H1 (cell line): ENCODE data around the gene FAM131A. TPM values are rescaled to one million over a fixed set of nuclear protein-coding genes. Genes with fewer than 3 reads are reported as not detected.

Source experiments
- CHD7 ChIP-seq: fragments of 300-600 bp; sonication (generic); IDR thresholded peaks from 2 replicates; pipeline ENCODE4 v1.7.1; 2012; ENCODE audit warnings: low read length, moderate library complexity, mild to moderate bottlenecking, inconsistent platforms; ENCODE audit not compliant: insufficient replicate concordance
- CREB1 ChIP-seq: IDR thresholded peaks from 2 replicates; pipeline ENCODE4 v1.6.1; 2012; ENCODE audit warnings: inconsistent platforms
- EP300 ChIP-seq, 2 experiments: IDR thresholded peaks; 1 replicate in 1 of 2; 2 replicates in 1 of 2; pipeline ENCODE4 v1.6.1; 2011 to 2012; ENCODE audit warnings: low read depth in 2 of 2, low read length in 2 of 2, mild to moderate bottlenecking in 2 of 2, borderline replicate concordance in 1 of 2, inconsistent platforms in 1 of 2, moderate library complexity in 1 of 2
- EZH2 ChIP-seq: fragments of 200-600 bp; sonication (generic); IDR thresholded peaks from 2 replicates; pipeline ENCODE4 v1.7.1; 2012; ENCODE audit warnings: low read depth, mild to moderate bottlenecking, moderate library complexity, low read length, inconsistent platforms; ENCODE audit not compliant: severe bottlenecking
- SIX5 ChIP-seq: IDR thresholded peaks from 2 replicates; pipeline ENCODE4 v1.6.1; 2011; ENCODE audit warnings: mild to moderate bottlenecking, low read depth, low read length
- USF2 ChIP-seq: IDR thresholded peaks from 2 replicates; pipeline ENCODE4 v1.6.1; 2011; ENCODE audit warnings: low read length, improper control_type of control experiment
- polyA plus RNA-seq, 7 experiments: library from polyadenylated mRNA; depleted of rRNA in 3 of 7; stranded (reverse) in 5 of 7; unstranded in 2 of 7; fragments of >200 nt in 5 of 7; fragments of 200-250 nt in 2 of 7; gene quantifications; 1 replicate in 5 of 7; 2 replicates in 1 of 7; 4 replicates in 1 of 7; pipeline versions ENCODE4 v1.2.1 to v1.2.3, GENCODE V29; 2011 to 2013; ENCODE audit warnings: missing spikeins in 2 of 7, mixed read lengths in 2 of 7
- total RNA-seq: library from RNA; stranded (reverse); fragmentation: NEBNext Ultra II Directional; extraction: Animal tissue kit (Norgen Biotek cat#: 25700); gene quantifications from 2 replicates; pipeline ENCODE4 v1.2.1, GENCODE V29; 2021
- TF ChIP-seq, protein P1 (sequence below): IDR thresholded peaks from 2 replicates; pipeline ENCODE4 v1.6.1; 2012; ENCODE audit warnings: inconsistent platforms

The FAM131A gene
- total and polyA plus RNA-seq, 2 of the 8 experiments (the other 6 are each of a cell fraction or from before 2014, with no cell fraction given), result 16.0 to 21.9 TPM

GRCh38 chr3:184377374-184377773 lies 40.0 kb downstream of the FAM131A start (continued):
- TF ChIP-seq CHD7 (no peak), USF2 (no peak), EZH2 (no peak), CREB1 (no peak), EP300 (IDR thresholded peaks at IDR 0.05; ENCODE audit: borderline replicate concordance in 1 of 2, low read depth in 2 of 2, low read length in 2 of 2) (no peak), SIX5 (no peak)
- TF ChIP-seq, protein P1, sequence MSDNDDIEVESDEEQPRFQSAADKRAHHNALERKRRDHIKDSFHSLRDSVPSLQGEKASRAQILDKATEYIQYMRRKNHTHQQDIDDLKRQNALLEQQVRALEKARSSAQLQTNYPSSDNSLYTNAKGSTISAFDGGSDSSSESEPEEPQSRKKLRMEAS, result no peak
- TF ChIP-seq, all 59 proteins: peak for 0
